Common myeloid progenitor, CD34-positive (primary cell): ENCODE data around the gene ETHE1.

Experiments
- CTCF ChIA-PET: fragments of 350-600 bp; sonication (Branson Sonifier 250); formaldehyde crosslinking; loops from one replicate; lab custom pipeline; 2021; ENCODE audit warnings: antibody characterized with exemption; lab: Charles Lee
- POLR2A ChIA-PET: fragments of 350-600 bp; sonication (Branson Sonifier 250); formaldehyde crosslinking; loops from one replicate; lab custom pipeline; 2021; ENCODE audit warnings: antibody characterized with exemption; lab: Charles Lee
- DNase-seq, 3 donors: peaks; one replicate each; pipeline versions ENCODE4 v3.0.0 to v3.0.0-alpha.2; 2013
- H3K27ac ChIP-seq, 2 experiments: 1 replicate in 1 of 2; 2 replicates in 1 of 2; pipeline ENCODE4 v1.7.0; 2013; ENCODE audit warnings: inconsistent platforms in 2 of 2, low read length in 2 of 2, mild to moderate bottlenecking in 2 of 2, low read depth in 1 of 2, moderate library complexity in 1 of 2; ENCODE audit not compliant: severe bottlenecking in 2 of 2, insufficient read depth in 1 of 2, poor library complexity in 1 of 2
- H3K27me3 ChIP-seq, 5 experiments: replicated peaks in 2 of 5; 1 replicate in 3 of 5; 2 replicates in 2 of 5; pipeline versions ENCODE4 v1.6.1 to v1.7.0; 2013; ENCODE audit warnings: low read length in 4 of 5, mild to moderate bottlenecking in 2 of 5, moderate library complexity in 2 of 5, inconsistent platforms in 1 of 5; ENCODE audit not compliant: insufficient read depth in 5 of 5, control insufficient read depth in 4 of 5
- H3K36me3 ChIP-seq, 4 experiments: 1 replicate in 2 of 4; 2 replicates in 2 of 4; pipeline versions ENCODE4 v1.6.1 to v1.7.0; 2013; ENCODE audit warnings: low read length in 3 of 4, control low read depth in 1 of 4, mild to moderate bottlenecking in 1 of 4; ENCODE audit not compliant: control insufficient read depth in 4 of 4, insufficient read depth in 4 of 4
- H3K4me1 ChIP-seq, 4 experiments: 1 replicate in 3 of 4; 2 replicates in 1 of 4; pipeline versions ENCODE4 v1.6.1 to v1.7.1; 2013; ENCODE audit warnings: low read length in 3 of 4, mild to moderate bottlenecking in 3 of 4, control low read depth in 1 of 4, inconsistent platforms in 1 of 4, moderate library complexity in 1 of 4; ENCODE audit not compliant: control insufficient read depth in 4 of 4, insufficient read depth in 4 of 4; ENCODE audit errors: control extremely low read depth in 1 of 4
- H3K4me3 ChIP-seq, 7 experiments: 1 replicate in 4 of 7; 2 replicates in 3 of 7; pipeline versions ENCODE4 v1.5.1 to v1.7.0; 2013; ENCODE audit warnings: mild to moderate bottlenecking in 7 of 7, low read length in 6 of 7, moderate library complexity in 6 of 7, inconsistent platforms in 2 of 7, low read depth in 2 of 7, control low read depth in 1 of 7; ENCODE audit not compliant: insufficient read depth in 4 of 7, control insufficient read depth in 1 of 7; ENCODE audit errors: extremely low read depth in 1 of 7
- H3K9me3 ChIP-seq, 5 experiments: 1 replicate in 4 of 5; 2 replicates in 1 of 5; pipeline versions ENCODE4 v1.6.1 to v1.7.1; 2013; ENCODE audit warnings: low read length in 4 of 5, mild to moderate bottlenecking in 2 of 5, inconsistent platforms in 1 of 5, low read depth in 1 of 5, moderate library complexity in 1 of 5; ENCODE audit not compliant: control insufficient read depth in 4 of 5, insufficient read depth in 2 of 5; ENCODE audit errors: control extremely low read depth in 1 of 5
- WGBS: methylation state at CpG from one replicate; pipeline ENCODE4 v1.1.5; 2013; ENCODE audit not compliant: insufficient coverage; 5-methylcytosine and 5-hydroxymethylcytosine counted together

Gene ETHE1

DNA sequence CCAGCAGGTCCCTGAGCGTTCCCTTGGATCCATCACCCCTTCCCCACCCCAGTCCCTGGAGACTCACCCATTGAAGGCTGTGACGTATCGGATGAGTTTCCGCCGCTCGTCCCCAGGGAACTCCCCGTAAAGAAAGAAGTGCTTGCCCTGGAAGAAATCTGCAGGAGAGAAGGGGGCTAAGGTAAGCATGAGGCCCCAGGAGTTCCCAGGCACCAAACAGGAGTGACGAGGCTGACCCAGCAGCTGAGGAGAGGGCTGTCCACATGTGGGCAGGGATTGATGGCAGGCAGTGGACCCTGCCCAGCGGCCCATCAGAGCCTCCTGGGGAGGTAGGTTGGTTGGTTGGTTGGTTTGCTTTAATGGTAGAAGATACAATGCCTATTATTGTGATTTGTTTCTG lies 17.1 kb upstream of the ETHE1 start:
- WGBS = 97% methylated on average over 4 of the region's 9 CpGs
- CTCF ChIA-PET = interaction anchor here (1.3 to 12.5 kb wide), 3 partner anchors 10 to 51 kb away, joined by 4 to 111 read pairs (median 11); no protein-coding TSS in a partner anchor
- POLR2A ChIA-PET = no interaction called here
- peaks cover 21 to 63% (median 39%) of the 10 kb centered on the region in 4 experiments for H3K36me3 ChIP-seq
- H3K4me3 ChIP-seq = no peak overlapping the region
- H3K4me1 ChIP-seq = no peaks in the 10 kb centered on the region
- DNase-seq = no peak
- H3K9me3 ChIP-seq = peaks cover 0 to 4% (median 0%) of the 10 kb centered on the region in 5 experiments
- no peak overlapping the region for H3K27ac ChIP-seq
- H3K27me3 ChIP-seq = no peaks in the 10 kb centered on the region

- Histone ChIP-seq H3K36me3 (peaks cover 22 to 79% (median 47%) of the 10 kb centered on the region in 4 experiments), H3K9me3 (peaks cover 0 to 10% (median 4%) of the 10 kb centered on the region in 5 experiments)
Observed at GRCh38 chr19:43541920-43542650, 15.1 kb upstream of the ETHE1 start.

DNA sequence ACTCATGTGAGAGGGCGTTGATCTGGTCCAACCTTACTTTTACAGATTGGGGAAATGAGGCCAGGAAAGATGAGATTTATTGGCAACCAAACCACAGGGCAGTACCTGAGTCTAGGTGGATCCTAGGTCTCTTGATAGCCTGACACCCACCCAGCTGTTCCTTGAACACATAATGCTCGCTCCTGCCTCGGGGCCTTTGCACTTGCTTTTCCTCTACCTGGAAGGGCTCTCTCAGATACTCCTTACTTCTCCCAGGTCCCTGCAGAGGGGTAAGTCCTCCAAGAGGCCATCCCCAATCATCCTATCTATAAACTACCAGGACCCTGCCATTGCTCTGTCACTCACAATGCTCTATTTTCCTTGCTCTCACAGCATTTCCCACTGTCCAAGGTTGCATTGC lies 13.4 kb upstream of the ETHE1 start:
- no peak overlapping the region for H3K27ac ChIP-seq
- 93% methylated on average over 3 of the region's 3 CpGs for WGBS
- DNase-seq = no peak
- H3K36me3 ChIP-seq = peaks cover 19 to 78% (median 45%) of the 10 kb centered on the region in 4 experiments
- CTCF ChIA-PET = interaction anchor here (12.5 kb wide), 1 partner anchor 13 kb away, joined by 111 read pairs; no protein-coding TSS in a partner anchor
- H3K9me3 ChIP-seq = peaks cover 0 to 10% (median 4%) of the 10 kb centered on the region in 5 experiments
- POLR2A ChIA-PET = no interaction called here
- H3K4me3 ChIP-seq = no peak overlapping the region
- no peaks in the 10 kb centered on the region for H3K27me3 ChIP-seq
- peaks cover 0 to 4% (median 3%) of the 10 kb centered on the region in 4 experiments for H3K4me1 ChIP-seq

More at GRCh38 chr19:43541920-43542650, 15.1 kb upstream of the ETHE1 start:
- H3K27ac ChIP-seq = no peak overlapping the region
- ChIA-PET CTCF (interaction anchor here (0.9 to 12.5 kb wide), 2 partner anchors 12 to 53 kb away, joined by 4 to 111 read pairs; no protein-coding TSS in a partner anchor), POLR2A (no interaction called here)
- no CpG with 5 or more reads among the region's 5 CpGs for WGBS
- no peaks in the 10 kb centered on the region for H3K4me1 ChIP-seq
- H3K4me3 ChIP-seq = no peak overlapping the region
- DNase-seq = no peak
- H3K27me3 ChIP-seq = no peaks in the 10 kb centered on the region

DNA sequence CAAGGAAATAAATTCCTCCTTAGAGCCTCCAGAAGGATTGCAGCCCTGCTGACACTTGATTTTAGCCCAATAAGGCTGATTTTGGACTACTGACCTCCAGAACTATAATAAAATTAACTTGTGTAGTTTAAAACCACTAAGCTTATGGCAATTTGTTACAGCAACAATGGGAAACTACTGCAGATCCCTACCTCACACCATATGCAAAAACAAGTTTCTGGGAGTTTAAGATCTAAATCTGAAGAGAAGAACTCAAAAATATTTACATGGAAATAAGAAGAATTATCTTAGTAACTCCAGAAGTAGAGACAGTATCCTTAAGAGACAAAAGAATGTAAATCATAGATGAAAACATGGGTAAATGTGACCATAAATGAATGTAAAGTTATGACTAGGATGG lies 11.9 kb upstream of the ETHE1 start:
- DNase-seq = peak in 1 of 3 donors; percentile 34
- Histone ChIP-seq H3K4me1 (peaks cover 0 to 11% (median 9%) of the 10 kb centered on the region in 4 experiments), H3K4me3 (no peak overlapping the region), H3K27ac (no peak overlapping the region), H3K9me3 (peaks cover 0 to 10% (median 4%) of the 10 kb centered on the region in 5 experiments), H3K36me3 (peaks cover 17 to 67% (median 39%) of the 10 kb centered on the region in 4 experiments), H3K27me3 (no peaks in the 10 kb centered on the region)
- POLR2A ChIA-PET = no interaction called here
- CTCF ChIA-PET = interaction anchor here (12.5 kb wide), 1 partner anchor 15 kb away, joined by 111 read pairs; no protein-coding TSS in a partner anchor

GRCh38 chr19:43534816-43535761 lies 8.1 kb upstream of the ETHE1 start:
- no peak overlapping the region for H3K27ac ChIP-seq
- DNase-seq = peak; percentile 61 to 74 (median 71)
- no peaks in the 10 kb centered on the region for H3K27me3 ChIP-seq
- peaks cover 0 to 29% (median 25%) of the 10 kb centered on the region in 4 experiments for H3K4me1 ChIP-seq
- H3K4me3 ChIP-seq = no peak overlapping the region
- H3K9me3 ChIP-seq = peaks cover 0 to 10% (median 4%) of the 10 kb centered on the region in 5 experiments
- WGBS = 86% methylated on average over 50 of the region's 62 CpGs
- peaks cover 3 to 33% (median 16%) of the 10 kb centered on the region in 4 experiments for H3K36me3 ChIP-seq
- POLR2A ChIA-PET = interaction anchor here (1.7 kb wide), 1 partner anchor 60 kb away, joined by 6 read pairs; the partner anchor contains the start of gene IRGQ
- CTCF ChIA-PET = interaction anchor here (0.7 to 12.5 kb wide), 20 partner anchors 10 to 116 kb away, joined by 3 to 111 read pairs (median 4); partner anchors contain the start of genes IRGQ, SRRM5 and ZNF576

GRCh38 chr19:43534305-43534815 lies 7.4 kb upstream of the ETHE1 start:
- H3K9me3 ChIP-seq = peaks cover 0 to 9% (median 4%) of the 10 kb centered on the region in 5 experiments
- peak overlapping the region in 4 of 7 experiments; percentile 23 to 90 (median 82) for H3K4me3 ChIP-seq
- WGBS = 79% methylated on average over 11 of the region's 17 CpGs
- H3K27ac ChIP-seq = no peak overlapping the region
- peaks cover 3 to 28% (median 13%) of the 10 kb centered on the region in 4 experiments for H3K36me3 ChIP-seq
- no peaks in the 10 kb centered on the region for H3K27me3 ChIP-seq
- POLR2A ChIA-PET = interaction anchor here (1.2 to 1.7 kb wide), 2 partner anchors 15 to 60 kb away, joined by 4 to 6 read pairs; partner anchors contain the start of gene IRGQ
- CTCF ChIA-PET = interaction anchor here (0.7 to 12.5 kb wide), 10 partner anchors 10 to 135 kb away, joined by 3 to 111 read pairs (median 5); partner anchors contain the start of gene IRGQ
- H3K4me1 ChIP-seq = peaks cover 0 to 29% (median 25%) of the 10 kb centered on the region in 4 experiments
- no peak for DNase-seq
